CD4-positive, alpha-beta T cell (primary cell): ENCODE data around the gene F11R. TPM values are rescaled to one million over a fixed set of nuclear protein-coding genes. Genes with fewer than 3 reads are reported as not detected.
"Not testable (repeated sequence)": the region's sequence is repeated elsewhere in the genome, so short reads cannot be mapped to it uniquely, and the experiment has no call there.

ENCODE experiments used
- ATAC-seq: fragments of 200-7000 bp; cut with Tn5 transposase; one replicate; pipeline ENCODE4 v1.10.0; 2022; ENCODE audit warnings: mild to moderate bottlenecking; ENCODE audit not compliant: poor library complexity
- CTCF ChIA-PET: fragments of 350-600 bp; sonication (Branson Sonifier 250); formaldehyde crosslinking; loops from one replicate; lab custom pipeline; 2021; ENCODE audit warnings: antibody characterized with exemption, inconsistent platforms; lab: Charles Lee
- POLR2A ChIA-PET: fragments of 350-600 bp; sonication (Branson Sonifier 250); formaldehyde crosslinking; loops from one replicate; lab custom pipeline; 2021; ENCODE audit warnings: antibody characterized with exemption, inconsistent platforms; lab: Charles Lee
- DNase-seq, 14 experiments: peaks; one replicate each; pipeline ENCODE4 v3.0.0-alpha.2; 2013 to 2020; ENCODE audit warnings: mixed read lengths in 2 of 14
- H3K27ac ChIP-seq, 2 donors: one replicate each; pipeline versions ENCODE4 v1.5.1 to v1.7.0; 2013; ENCODE audit warnings: low read length in 2 of 2, low read depth in 1 of 2, mild to moderate bottlenecking in 1 of 2
- H3K27me3 ChIP-seq, 2 experiments: 1 replicate in 1 of 2; 2 replicates in 1 of 2; pipeline versions ENCODE4 v1.6.1 to v1.7.0; 2013; ENCODE audit warnings: low read length in 2 of 2, control low read depth in 1 of 2, mild to moderate bottlenecking in 1 of 2, moderate library complexity in 1 of 2; ENCODE audit not compliant: insufficient read depth in 2 of 2, control insufficient read depth in 1 of 2
- H3K36me3 ChIP-seq: one replicate; pipeline ENCODE4 v1.6.1; 2013; ENCODE audit warnings: low read length, control low read depth; ENCODE audit not compliant: insufficient read depth
- H3K4me1 ChIP-seq: one replicate; pipeline ENCODE4 v1.6.1; 2013; ENCODE audit warnings: low read length, control low read depth; ENCODE audit not compliant: insufficient read depth
- H3K4me3 ChIP-seq: one replicate; pipeline ENCODE4 v1.5.1; 2013; ENCODE audit warnings: mild to moderate bottlenecking, low read length, moderate library complexity
- H3K9me3 ChIP-seq, 2 experiments: 1 replicate in 1 of 2; 2 replicates in 1 of 2; pipeline versions ENCODE4 v1.6.1 to v1.7.0; 2013; ENCODE audit warnings: low read length in 2 of 2, mild to moderate bottlenecking in 2 of 2, control low read depth in 1 of 2, moderate library complexity in 1 of 2; ENCODE audit not compliant: control insufficient read depth in 1 of 2, insufficient read depth in 1 of 2
- H3K27ac Mint-ChIP-seq: one replicate; pipeline ENCODE4 v1.8.0; 2020; ENCODE audit warnings: mixed read lengths
- H3K27me3 Mint-ChIP-seq: one replicate; pipeline ENCODE4 v1.8.0; 2021; ENCODE audit warnings: mixed read lengths
- H3K36me3 Mint-ChIP-seq: one replicate; pipeline ENCODE4 v1.8.0; 2021; ENCODE audit warnings: low read depth, mixed read lengths
- H3K4me1 Mint-ChIP-seq: one replicate; pipeline ENCODE4 v1.8.0; 2021; ENCODE audit warnings: low read depth, mixed read lengths
- H3K4me3 Mint-ChIP-seq: one replicate; pipeline ENCODE4 v1.8.0; 2020; ENCODE audit warnings: mild to moderate bottlenecking, mixed read lengths
- H3K9me3 Mint-ChIP-seq: one replicate; pipeline ENCODE4 v1.8.0; 2020; ENCODE audit warnings: mixed read lengths
- intact Hi-C, 2 experiments: fragments of 100-400 bp; cut with DNase I in 1 of 2; cut with micrococcal nuclease in 1 of 2; formaldehyde crosslinking; loops; one replicate each; pipeline versions ENCODE4 v1.15.1 to v1.9.0; 2023 to 2025; cut with DNase I, micrococcal nuclease
- total RNA-seq, 174 experiments: library from RNA in 2 of 174; stranded (reverse) in 2 of 174; gene quantifications; one replicate each; pipeline ENCODE4 v1.2.3 and lab custom pipeline; 2021 to 2026
- TF ChIP-seq, protein P1 (sequence below): fragments of 200-600 bp; IDR thresholded peaks from one replicate; pipeline ENCODE4 v1.8.0; 2022; ENCODE audit warnings: antibody characterized with exemption, mild to moderate bottlenecking

F11R gene
- total RNA-seq, 2 experiments from 2014 or later: 15.2 to 16.2 TPM

DNA sequence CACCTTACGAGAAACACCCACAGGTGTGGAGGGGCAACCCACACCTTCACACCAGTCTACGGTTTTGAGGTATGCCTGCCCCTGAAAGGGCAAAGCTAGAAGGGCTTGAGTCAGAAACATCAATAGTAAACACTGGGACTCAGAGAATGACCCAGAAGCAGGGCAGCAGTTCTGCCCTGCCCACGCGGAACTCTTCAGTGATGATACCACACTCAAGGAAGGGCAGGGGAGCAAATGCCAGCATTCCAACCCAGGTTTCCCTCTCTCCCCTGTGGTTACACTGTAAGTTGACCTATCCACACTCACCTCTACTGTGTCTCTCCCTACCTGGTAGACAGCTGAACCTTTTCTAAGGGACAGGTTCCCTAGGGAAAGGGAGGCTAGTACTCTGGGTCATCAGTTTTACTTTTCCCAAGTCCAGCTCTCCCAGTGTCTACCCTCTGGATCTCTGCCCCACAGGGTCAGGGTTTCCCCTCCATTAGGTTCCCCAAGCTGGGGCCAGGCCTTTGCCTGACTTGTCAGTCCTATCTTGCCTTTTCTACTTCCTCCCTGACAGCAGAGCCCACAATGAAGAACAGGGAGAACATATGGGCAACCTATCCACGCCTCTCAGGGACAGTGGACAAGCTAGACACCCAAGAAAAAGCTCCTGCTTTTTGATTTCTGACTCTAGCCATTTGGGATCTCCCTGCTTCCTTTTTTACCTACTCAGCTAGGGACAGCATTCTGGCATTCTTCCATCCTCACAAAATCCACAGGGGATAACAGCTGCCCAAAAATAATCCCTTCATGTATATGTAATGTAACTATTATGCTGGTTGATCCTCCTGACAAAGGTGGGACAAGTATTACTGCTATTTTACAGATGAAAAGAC lies 3.0 kb downstream of the F11R start:
- CTCF ChIA-PET: interaction anchor here (2.4 kb wide), 1 partner anchor 80 kb away, joined by 9 read pairs; the partner anchor contains the start of gene KLHDC9
- POLR2A ChIA-PET: interaction anchor here (1.2 kb wide), 1 partner anchor 11 kb away, joined by 4 read pairs; no protein-coding TSS in a partner anchor
- Histone ChIP-seq H3K4me3 (no peak overlapping the region), H3K36me3 (no peaks in the 10 kb centered on the region), H3K4me1 (peaks cover 35% of the 10 kb centered on the region), H3K27me3 (no peaks in the 10 kb centered on the region), H3K9me3 (no peaks in the 10 kb centered on the region), H3K27ac (no peak overlapping the region)
- no peak for DNase-seq
- Mint-ChIP-seq H3K4me3 (no peak overlapping the region), H3K9me3 (no peaks in the 10 kb centered on the region), H3K27me3 (no peaks in the 10 kb centered on the region), H3K27ac (peak overlapping the region; percentile 55), H3K36me3 (no peaks in the 10 kb centered on the region), H3K4me1 (peaks cover 39% of the 10 kb centered on the region)
- TF ChIP-seq, protein P1, sequence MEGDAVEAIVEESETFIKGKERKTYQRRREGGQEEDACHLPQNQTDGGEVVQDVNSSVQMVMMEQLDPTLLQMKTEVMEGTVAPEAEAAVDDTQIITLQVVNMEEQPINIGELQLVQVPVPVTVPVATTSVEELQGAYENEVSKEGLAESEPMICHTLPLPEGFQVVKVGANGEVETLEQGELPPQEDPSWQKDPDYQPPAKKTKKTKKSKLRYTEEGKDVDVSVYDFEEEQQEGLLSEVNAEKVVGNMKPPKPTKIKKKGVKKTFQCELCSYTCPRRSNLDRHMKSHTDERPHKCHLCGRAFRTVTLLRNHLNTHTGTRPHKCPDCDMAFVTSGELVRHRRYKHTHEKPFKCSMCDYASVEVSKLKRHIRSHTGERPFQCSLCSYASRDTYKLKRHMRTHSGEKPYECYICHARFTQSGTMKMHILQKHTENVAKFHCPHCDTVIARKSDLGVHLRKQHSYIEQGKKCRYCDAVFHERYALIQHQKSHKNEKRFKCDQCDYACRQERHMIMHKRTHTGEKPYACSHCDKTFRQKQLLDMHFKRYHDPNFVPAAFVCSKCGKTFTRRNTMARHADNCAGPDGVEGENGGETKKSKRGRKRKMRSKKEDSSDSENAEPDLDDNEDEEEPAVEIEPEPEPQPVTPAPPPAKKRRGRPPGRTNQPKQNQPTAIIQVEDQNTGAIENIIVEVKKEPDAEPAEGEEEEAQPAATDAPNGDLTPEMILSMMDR: no peak
- no peak for ATAC-seq
- intact Hi-C loops: no loop called here

DNA sequence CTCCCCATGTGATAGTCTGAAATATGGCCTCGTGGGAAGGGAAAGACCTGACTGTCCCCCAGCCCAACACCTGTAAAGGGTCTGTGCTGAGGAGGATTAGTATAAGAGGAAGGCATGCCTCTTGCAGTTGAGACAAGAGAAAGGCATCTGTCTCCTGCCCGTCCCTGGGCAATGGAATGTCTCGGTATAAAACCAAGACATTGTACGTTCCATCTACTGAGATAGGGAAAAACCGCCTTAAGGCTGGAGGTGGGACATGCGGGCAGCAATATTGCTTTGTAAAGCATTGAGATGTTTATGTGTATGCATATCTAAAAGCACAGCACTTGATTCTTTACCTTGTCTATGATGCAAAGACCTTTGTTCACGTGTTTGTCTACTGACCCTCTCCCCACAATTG lies 3.8 kb downstream of the F11R start:
- ATAC-seq, intact Hi-C loops, H3K4me3 ChIP-seq, DNase-seq, H3K27me3 ChIP-seq, H3K9me3 ChIP-seq, H3K36me3 Mint-ChIP-seq, H3K4me3 Mint-ChIP-seq, H3K36me3 ChIP-seq, POLR2A ChIA-PET, H3K27me3 Mint-ChIP-seq, H3K27ac ChIP-seq, CTCF ChIA-PET, H3K9me3 Mint-ChIP-seq: not testable (repeated sequence)
- H3K27ac Mint-ChIP-seq: peak overlapping the region; percentile 60
- peaks cover 43% of the 10 kb centered on the region for H3K4me1 ChIP-seq
- H3K4me1 Mint-ChIP-seq: peaks cover 42% of the 10 kb centered on the region

DNA sequence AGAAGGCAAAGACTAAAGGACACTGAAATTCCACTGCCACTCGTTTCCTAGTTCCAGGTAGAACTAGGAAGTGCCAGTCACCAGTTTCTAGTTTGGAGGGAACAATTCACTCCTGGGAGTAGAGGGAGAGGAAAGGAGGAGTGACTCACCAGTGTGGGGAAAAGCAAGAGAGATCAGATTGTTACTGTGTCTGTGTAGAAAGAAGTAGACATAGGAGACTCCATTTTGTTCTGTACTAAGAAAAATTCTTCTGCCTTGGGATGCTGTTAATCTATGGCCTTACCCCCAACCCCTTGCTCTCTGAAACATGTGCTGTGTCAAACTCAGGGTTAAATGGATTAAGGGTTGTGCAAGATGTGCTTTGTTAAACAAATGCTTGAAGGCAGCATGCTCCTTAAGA lies 4.3 kb downstream of the F11R start:
- DNase-seq, H3K27ac ChIP-seq, H3K9me3 Mint-ChIP-seq, H3K36me3 ChIP-seq, H3K27me3 Mint-ChIP-seq, H3K9me3 ChIP-seq, intact Hi-C loops, POLR2A ChIA-PET, H3K4me3 Mint-ChIP-seq, H3K36me3 Mint-ChIP-seq, H3K27me3 ChIP-seq, H3K4me3 ChIP-seq, CTCF ChIA-PET, ATAC-seq: not testable (repeated sequence)
- H3K4me1 ChIP-seq: peaks cover 45% of the 10 kb centered on the region
- peaks cover 47% of the 10 kb centered on the region for H3K4me1 Mint-ChIP-seq
- peak overlapping the region; percentile 60 for H3K27ac Mint-ChIP-seq

DNA sequence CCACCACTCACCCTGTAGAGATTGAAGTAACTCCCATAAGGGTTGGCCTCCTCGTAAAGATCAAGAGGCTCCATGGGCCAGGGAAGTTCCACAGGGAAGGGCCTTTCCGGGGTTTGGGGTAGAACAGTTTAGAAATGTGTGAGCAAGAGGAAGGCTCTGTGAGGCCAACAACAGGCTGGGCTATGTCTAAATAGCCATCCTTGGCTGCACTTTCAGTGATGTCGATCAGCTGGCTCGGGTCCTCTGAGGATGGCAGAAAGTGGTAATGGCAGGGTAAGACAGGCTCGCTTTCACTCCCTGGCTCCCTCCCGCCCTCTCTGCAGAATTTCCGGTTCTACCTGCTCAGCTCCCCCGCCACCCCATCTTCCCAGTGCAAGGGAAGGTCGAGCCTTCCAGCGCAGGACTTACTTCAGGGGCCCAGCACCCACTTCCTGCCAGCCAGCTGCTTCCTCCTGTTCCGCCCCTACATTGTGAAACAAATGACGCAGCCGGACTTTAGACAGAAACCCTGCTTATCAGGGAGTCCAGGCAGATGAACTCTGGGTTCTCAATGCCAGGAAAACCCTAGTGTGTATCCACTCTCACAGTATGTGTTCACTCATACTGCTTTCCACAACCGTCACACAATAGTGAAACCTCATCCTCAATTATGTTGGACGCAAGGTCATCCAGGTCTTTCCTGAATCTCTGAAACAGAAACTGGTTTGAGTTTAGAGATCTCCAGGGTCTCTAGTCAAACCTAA lies 7.3 kb downstream of the F11R start:
- intact Hi-C loops: no loop called here
- Histone ChIP-seq H3K36me3 (no peaks in the 10 kb centered on the region), H3K4me3 (peak overlapping the region; percentile 51), H3K27me3 (no peaks in the 10 kb centered on the region), H3K4me1 (peaks cover 32% of the 10 kb centered on the region), H3K9me3 (no peaks in the 10 kb centered on the region), H3K27ac (peak overlapping the region; percentile 56 to 87)
- peaks cover 29% of the 10 kb centered on the region for H3K4me1 Mint-ChIP-seq
- POLR2A ChIA-PET: interaction anchor here (0.6 to 3.5 kb wide), 11 partner anchors 7 to 120 kb away, joined by 3 to 27 read pairs (median 5); partner anchors contain the start of genes ARHGAP30, F11R, TSTD1 and USF1
- peak overlapping the region; percentile 84 for H3K4me3 Mint-ChIP-seq
- ATAC-seq (peak; percentile 93), DNase-seq (peak; percentile 32 to 88 (median 62))
- CTCF ChIA-PET: interaction anchor here (0.7 to 1.8 kb wide), 6 partner anchors 9 to 621 kb away, joined by 3 to 6 read pairs (median 4); partner anchors contain the start of gene KLHDC9
- no peaks in the 10 kb centered on the region for H3K36me3 Mint-ChIP-seq
- H3K9me3 Mint-ChIP-seq: no peaks in the 10 kb centered on the region
- H3K27me3 Mint-ChIP-seq: no peaks in the 10 kb centered on the region
- peak overlapping the region; percentile 94 for H3K27ac Mint-ChIP-seq
- TF ChIP-seq, protein P1: no peak
